ENCODE measurements around the gene MEX3D. TPM values are rescaled to one million over a fixed set of nuclear protein-coding genes. Genes with fewer than 3 reads are reported as not detected.

The MEX3D gene
- total RNA-seq, 4 donors from 2014 or later = 11.6 to 20.0 (median 15.6) TPM

DNA sequence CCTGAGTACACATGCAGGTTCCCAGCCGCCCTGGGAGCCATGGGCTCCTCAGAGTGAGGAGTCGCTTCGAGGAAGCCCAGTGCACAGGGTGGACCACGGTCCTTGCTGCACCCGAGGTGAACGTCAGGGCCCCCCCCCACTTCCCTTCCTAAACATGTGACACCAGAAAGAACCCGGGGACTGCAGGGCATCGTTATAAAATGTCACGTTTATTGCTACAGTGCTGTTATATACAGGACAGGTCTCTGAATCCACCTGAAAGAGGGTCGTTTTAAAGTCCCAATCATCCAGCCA lies 40.9 kb upstream of the MEX3D start:
- Histone ChIP-seq H3K4me1 (peaks cover 0 to 22% (median 16%) of the 10 kb centered on the region in 4 donors), H3K4me3 (peak overlapping the region in 3 of 4 donors; percentile 9 to 27 (median 20)), H3K36me3 (peaks cover 0 to 47% (median 0%) of the 10 kb centered on the region in 3 donors), H3K27ac (peak overlapping the region in 2 of 4 donors; percentile 55 to 64), H3K27me3 (no peaks in the 10 kb centered on the region), H3K9me3 (no peaks in the 10 kb centered on the region)
- peak in 2 of 3 donors; percentile 63 to 77 for DNase-seq
- TF ChIP-seq, protein P1, sequence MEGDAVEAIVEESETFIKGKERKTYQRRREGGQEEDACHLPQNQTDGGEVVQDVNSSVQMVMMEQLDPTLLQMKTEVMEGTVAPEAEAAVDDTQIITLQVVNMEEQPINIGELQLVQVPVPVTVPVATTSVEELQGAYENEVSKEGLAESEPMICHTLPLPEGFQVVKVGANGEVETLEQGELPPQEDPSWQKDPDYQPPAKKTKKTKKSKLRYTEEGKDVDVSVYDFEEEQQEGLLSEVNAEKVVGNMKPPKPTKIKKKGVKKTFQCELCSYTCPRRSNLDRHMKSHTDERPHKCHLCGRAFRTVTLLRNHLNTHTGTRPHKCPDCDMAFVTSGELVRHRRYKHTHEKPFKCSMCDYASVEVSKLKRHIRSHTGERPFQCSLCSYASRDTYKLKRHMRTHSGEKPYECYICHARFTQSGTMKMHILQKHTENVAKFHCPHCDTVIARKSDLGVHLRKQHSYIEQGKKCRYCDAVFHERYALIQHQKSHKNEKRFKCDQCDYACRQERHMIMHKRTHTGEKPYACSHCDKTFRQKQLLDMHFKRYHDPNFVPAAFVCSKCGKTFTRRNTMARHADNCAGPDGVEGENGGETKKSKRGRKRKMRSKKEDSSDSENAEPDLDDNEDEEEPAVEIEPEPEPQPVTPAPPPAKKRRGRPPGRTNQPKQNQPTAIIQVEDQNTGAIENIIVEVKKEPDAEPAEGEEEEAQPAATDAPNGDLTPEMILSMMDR (IDR thresholded peaks at IDR 0.05) = no peak
- no peak for TF ChIP-seq POLR2A (IDR thresholded peaks at IDR 0.05)

DNA sequence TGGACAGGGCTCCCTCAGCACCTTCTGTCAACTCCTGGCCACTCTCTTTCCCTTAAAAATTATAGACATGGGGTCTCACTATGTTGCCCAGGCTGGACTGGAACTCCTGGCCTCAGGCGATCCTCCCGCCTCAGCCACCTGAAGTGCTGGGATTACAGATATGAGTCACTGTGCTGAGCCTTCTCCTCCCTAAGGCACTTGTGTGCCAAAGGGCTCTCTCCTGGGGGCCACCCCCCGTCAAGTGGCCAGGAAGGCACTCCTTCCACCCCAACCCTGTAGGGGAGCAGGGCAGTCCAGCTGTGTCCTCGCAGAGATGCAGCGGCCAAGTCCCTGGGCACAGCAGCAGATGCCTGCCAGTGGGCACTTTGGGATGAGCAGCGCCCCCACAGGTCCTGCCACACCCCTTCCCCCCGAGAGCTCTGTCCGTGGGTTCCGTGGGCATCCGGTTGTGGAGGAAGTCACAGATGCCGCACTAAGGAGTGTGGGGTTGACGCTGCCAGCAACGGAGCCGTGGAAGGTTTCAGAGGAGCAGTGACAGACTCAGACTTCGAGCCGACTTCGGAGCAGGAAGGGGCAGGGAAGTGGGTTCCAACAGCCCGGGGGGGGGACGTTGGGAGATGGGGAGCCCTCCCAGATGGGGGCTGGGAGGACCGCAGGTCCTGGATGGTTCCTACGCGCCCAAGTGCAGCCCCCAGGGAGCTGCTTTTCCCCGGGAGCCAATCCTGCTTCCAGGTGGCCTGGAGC lies 40.4 kb upstream of the MEX3D start:
- peak in 2 of 3 donors; percentile 44 to 59 for DNase-seq
- H3K27ac ChIP-seq = peak overlapping the region in 2 of 4 donors; percentile 55 to 64
- peaks cover 0 to 24% (median 21%) of the 10 kb centered on the region in 4 donors for H3K4me1 ChIP-seq
- no peak for TF ChIP-seq POLR2A (IDR thresholded peaks at IDR 0.05)
- H3K9me3 ChIP-seq = no peaks in the 10 kb centered on the region
- no peaks in the 10 kb centered on the region for H3K27me3 ChIP-seq
- peaks cover 0 to 41% (median 0%) of the 10 kb centered on the region in 3 donors for H3K36me3 ChIP-seq
- peak overlapping the region in 3 of 4 donors; percentile 9 to 27 (median 20) for H3K4me3 ChIP-seq

DNA sequence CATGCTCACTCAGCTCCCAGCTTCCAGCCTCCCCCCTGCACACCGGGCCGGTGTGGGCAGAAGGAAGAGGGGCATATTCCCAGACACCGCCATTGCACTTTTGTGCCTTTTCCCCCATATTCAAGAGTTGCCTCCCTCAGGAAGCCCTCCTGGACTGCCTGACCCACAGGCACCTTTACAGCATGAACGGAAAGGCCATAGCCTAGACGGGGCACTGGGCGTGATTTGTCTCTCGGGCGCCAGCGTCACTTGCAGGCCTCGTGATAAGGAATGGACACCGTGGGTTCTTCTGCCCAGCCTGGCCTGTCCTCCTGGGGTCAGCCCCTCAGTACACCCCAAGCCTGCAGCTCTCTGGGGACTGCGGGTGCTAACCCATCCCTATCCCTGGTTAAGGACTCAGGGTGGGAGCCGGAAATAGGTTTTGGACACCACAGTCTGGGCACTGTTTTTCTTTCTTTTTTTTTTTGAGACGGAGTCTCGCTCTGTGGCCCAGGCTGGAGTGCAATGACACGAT lies 38.1 kb upstream of the MEX3D start:
- Histone ChIP-seq H3K27me3 (no peaks in the 10 kb centered on the region), H3K4me3 (peak overlapping the region; percentile 69 to 100 (median 91)), H3K9me3 (no peaks in the 10 kb centered on the region), H3K36me3 (peaks cover 0 to 23% (median 0%) of the 10 kb centered on the region in 3 donors), H3K4me1 (peaks cover 0 to 30% (median 22%) of the 10 kb centered on the region in 4 donors), H3K27ac (peak overlapping the region; percentile 80 to 95 (median 94))
- DNase-seq = no peak
- TF ChIP-seq, protein P1 (IDR thresholded peaks at IDR 0.05) = no peak
- no peak for TF ChIP-seq POLR2A (IDR thresholded peaks at IDR 0.05)

DNA sequence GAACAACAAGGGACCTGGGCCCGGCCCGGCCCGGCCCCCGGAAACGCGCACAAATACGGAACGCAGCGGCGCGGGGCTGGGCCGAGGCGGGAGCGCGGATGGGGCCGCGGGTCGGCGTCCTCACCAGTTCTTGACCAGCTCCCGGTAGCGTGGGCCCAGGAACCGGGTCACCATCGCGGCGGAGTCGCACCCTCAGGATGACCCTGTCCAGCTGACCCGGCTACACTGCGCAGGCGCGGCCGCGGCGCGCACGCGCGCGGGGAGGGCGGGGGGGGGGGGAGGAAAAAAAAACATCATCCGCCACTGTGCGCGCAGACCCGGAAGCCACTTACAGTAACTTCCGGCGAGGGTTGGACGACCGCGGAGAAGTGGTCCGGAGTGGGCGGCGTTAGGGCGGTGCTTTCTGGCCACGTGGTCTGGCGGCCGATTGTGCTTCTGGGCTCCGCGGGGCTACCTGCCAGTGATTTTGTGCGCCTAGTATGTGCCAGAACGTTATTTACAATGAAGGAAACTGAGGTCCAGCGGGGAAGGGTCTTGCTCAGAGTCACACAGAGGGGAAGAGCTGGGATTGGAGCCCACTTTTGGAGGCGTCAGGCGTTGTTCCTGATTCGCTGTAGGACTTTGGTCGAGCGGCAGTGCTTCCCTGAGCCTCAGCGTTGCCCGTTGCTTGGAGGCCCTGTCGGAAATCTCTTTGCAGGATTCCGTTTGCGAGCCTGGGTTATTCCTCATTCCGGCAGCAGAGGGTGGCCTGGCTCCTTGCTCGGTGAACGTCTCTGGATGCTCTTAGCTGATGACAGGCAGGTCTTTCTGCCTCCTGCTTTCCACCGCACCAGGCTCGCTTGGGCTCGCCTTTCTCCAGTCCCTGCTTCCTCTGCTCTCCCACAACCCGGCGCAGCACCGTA lies 37.4 kb upstream of the MEX3D start, which contains the start of gene UQCR11:
Gene UQCR11, minus strand, starts transcription at position 227 of the 902 bp plus-strand sequence. Its CDS starts 53 bp downstream, at position 174.
- peaks cover 0 to 30% (median 22%) of the 10 kb centered on the region in 4 donors for H3K4me1 ChIP-seq
- TF ChIP-seq POLR2A (IDR thresholded peaks at IDR 0.05) = peak; percentile 43 to 49
- TF ChIP-seq, protein P1 (IDR thresholded peaks at IDR 0.05) = peak in 5 of 6 experiments; percentile 33 to 79 (median 78)
- peak; percentile 94 to 98 (median 97) for DNase-seq
- peak within 1 kb of the TSS; percentile 69 to 100 (median 91) for H3K4me3 ChIP-seq
- peak within 1 kb of the TSS; percentile 80 to 95 (median 94) for H3K27ac ChIP-seq
- peaks cover 0 to 16% (median 0%) of the 10 kb centered on the region in 3 donors for H3K36me3 ChIP-seq
- H3K9me3 ChIP-seq = no peaks in the 10 kb centered on the region
- no peaks in the 10 kb centered on the region for H3K27me3 ChIP-seq

DNA sequence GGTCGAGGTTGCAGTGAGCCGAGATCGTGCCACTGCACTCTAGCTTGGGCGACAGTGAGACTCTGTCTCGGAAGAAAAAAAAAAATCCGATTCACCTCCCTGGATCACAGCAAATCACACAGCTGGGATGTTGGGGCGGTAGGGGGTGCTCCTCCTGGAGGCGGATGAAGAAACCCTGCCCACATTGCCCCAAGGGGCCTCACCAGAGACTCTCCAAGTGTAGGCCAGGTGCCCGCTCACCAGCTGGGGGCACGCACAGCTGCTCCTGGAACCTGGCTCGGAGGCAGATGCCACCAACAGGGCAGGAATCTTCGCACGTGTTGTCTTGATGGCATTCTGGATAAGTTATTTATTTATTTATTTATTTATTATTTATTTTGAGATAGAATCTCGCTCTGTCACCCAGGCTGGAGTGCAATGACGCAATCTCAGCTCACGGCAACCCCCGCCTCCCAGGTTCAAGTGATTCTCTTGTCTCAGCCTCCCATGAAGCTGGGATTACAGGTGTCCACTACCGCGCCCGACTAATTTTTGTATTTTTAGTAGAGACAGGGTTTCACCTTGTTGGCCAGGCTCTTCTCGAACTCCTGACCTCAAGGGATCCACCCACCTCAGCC lies 34.1 kb upstream of the MEX3D start:
- DNase-seq = no peak
- TF ChIP-seq POLR2A (IDR thresholded peaks at IDR 0.05) = no peak
- TF ChIP-seq, protein P1 (IDR thresholded peaks at IDR 0.05) = no peak
- Histone ChIP-seq H3K27ac (no peak overlapping the region), H3K9me3 (no peaks in the 10 kb centered on the region), H3K4me3 (no peak overlapping the region), H3K27me3 (no peaks in the 10 kb centered on the region), H3K4me1 (peaks cover 0 to 30% (median 16%) of the 10 kb centered on the region in 4 donors), H3K36me3 (peaks cover 0 to 32% (median 0%) of the 10 kb centered on the region in 3 donors)
